ENCODE measurements around the gene MTRF1.

- TF ChIP-seq POLR2A (IDR thresholded peaks at IDR 0.05) = peak in 2 of 4 donors; percentile 28 to 38
- TF ChIP-seq CTCF (IDR thresholded peaks at IDR 0.05) = peak in 2 of 6 experiments; percentile 16 to 42
Measured at GRCh38 chr13:41193919-41194824, 69.2 kb downstream of the MTRF1 start, which contains the start of gene KBTBD7.
